Nephron (organoid): ENCODE measurements around the gene NAGK.

ENCODE experiments used
- H3K27ac Mint-ChIP-seq, 3 experiments: 2 replicates each; pipeline ENCODE4 v1.8.0; 2020; ENCODE audit warnings: mixed read lengths in 3 of 3, mild to moderate bottlenecking in 2 of 3, moderate library complexity in 1 of 3
- H3K27me3 Mint-ChIP-seq: 2 replicates; pipeline ENCODE4 v1.8.0; 2021; ENCODE audit warnings: low read depth, mild to moderate bottlenecking, moderate library complexity, mixed read lengths
- H3K36me3 Mint-ChIP-seq: 2 replicates; pipeline ENCODE4 v1.8.0; 2020; ENCODE audit warnings: low read depth, mixed read lengths
- H3K4me1 Mint-ChIP-seq: 2 replicates; pipeline ENCODE4 v1.8.0; 2020; ENCODE audit warnings: mixed read lengths
- H3K4me3 Mint-ChIP-seq, 3 experiments: 2 replicates each; pipeline ENCODE4 v1.8.0; 2020; ENCODE audit warnings: mild to moderate bottlenecking in 3 of 3, mixed read lengths in 3 of 3, moderate library complexity in 2 of 3
- H3K9me3 Mint-ChIP-seq: 2 replicates; pipeline ENCODE4 v1.8.0; 2020; ENCODE audit warnings: mixed read lengths
- TF ChIP-seq, protein P1 (sequence below), 3 experiments: fragments of 200-600 bp; sonication (generic); IDR thresholded peaks; one replicate each; pipeline ENCODE4 v1.5.0; 2021; ENCODE audit warnings: antibody characterized with exemption in 3 of 3; ENCODE audit not compliant: unreplicated experiment in 3 of 3

The NAGK gene

DNA sequence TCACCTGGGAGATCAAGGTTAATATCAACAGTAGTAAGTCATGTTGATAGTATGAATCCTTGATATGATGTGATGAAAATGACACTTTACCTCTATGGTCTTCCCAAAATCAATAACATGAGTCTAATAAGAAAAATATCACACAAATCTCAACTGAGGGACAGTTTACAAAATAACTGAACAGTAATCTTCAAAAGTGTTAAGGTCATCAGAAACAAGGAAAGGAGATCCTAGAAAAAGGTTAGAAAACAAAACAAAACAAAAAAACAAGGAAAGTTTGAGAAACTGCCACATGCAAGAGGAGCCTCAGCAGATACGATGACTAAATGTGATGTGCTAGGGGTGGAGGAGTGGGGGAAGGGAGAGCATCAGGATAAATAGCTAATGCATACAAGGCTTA, 45.4 kb downstream of the NAGK start:
- Mint-ChIP-seq H3K9me3 (no peaks in the 10 kb centered on the region), H3K27ac (no peak overlapping the region), H3K4me1 (no peaks in the 10 kb centered on the region), H3K36me3 (peaks cover 58% of the 10 kb centered on the region), H3K27me3 (no peaks in the 10 kb centered on the region), H3K4me3 (no peak overlapping the region)
- TF ChIP-seq, protein P1, sequence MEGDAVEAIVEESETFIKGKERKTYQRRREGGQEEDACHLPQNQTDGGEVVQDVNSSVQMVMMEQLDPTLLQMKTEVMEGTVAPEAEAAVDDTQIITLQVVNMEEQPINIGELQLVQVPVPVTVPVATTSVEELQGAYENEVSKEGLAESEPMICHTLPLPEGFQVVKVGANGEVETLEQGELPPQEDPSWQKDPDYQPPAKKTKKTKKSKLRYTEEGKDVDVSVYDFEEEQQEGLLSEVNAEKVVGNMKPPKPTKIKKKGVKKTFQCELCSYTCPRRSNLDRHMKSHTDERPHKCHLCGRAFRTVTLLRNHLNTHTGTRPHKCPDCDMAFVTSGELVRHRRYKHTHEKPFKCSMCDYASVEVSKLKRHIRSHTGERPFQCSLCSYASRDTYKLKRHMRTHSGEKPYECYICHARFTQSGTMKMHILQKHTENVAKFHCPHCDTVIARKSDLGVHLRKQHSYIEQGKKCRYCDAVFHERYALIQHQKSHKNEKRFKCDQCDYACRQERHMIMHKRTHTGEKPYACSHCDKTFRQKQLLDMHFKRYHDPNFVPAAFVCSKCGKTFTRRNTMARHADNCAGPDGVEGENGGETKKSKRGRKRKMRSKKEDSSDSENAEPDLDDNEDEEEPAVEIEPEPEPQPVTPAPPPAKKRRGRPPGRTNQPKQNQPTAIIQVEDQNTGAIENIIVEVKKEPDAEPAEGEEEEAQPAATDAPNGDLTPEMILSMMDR (IDR thresholded peaks at IDR 0.05; ENCODE audit: unreplicated experiment in 3 of 3): no peak

DNA sequence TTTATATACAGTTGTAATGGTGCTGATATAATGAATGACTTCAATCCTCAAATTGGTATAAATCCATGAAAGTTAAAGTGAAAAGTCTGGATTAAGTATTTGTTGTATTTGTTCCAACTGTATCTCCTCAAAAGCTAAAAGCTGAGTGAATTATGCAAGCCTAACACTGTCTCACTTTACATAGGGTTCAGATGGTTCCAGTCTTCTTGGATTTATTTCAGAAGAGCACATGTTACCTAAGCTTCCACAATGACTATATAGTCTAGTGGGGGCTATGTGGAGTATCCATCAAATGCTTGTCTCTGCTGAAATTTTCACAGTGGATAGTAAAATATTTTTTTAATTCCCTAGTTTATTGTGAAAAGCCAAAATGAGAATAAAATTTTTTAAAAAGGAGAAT, 48.6 kb downstream of the NAGK start:
- Mint-ChIP-seq H3K9me3 (no peaks in the 10 kb centered on the region), H3K4me3 (no peak overlapping the region), H3K27me3 (no peaks in the 10 kb centered on the region), H3K27ac (no peak overlapping the region), H3K4me1 (no peaks in the 10 kb centered on the region), H3K36me3 (peaks cover 65% of the 10 kb centered on the region)
- TF ChIP-seq, protein P1 (IDR thresholded peaks at IDR 0.05; ENCODE audit: unreplicated experiment in 3 of 3): no peak

- H3K27me3 Mint-ChIP-seq: no peaks in the 10 kb centered on the region
- no peak overlapping the region for H3K27ac Mint-ChIP-seq
- peaks cover 58% of the 10 kb centered on the region for H3K36me3 Mint-ChIP-seq
- no peaks in the 10 kb centered on the region for H3K4me1 Mint-ChIP-seq
- H3K4me3 Mint-ChIP-seq: no peak overlapping the region
- TF ChIP-seq, protein P1 (IDR thresholded peaks at IDR 0.05; ENCODE audit: unreplicated experiment in 3 of 3): no peak
- no peaks in the 10 kb centered on the region for H3K9me3 Mint-ChIP-seq
These were observed 51.7 kb downstream of the NAGK start for GRCh38 chr2:71120195-71120594.

GRCh38 chr2:71121479-71121878, 53.0 kb downstream of the NAGK start:
- TF ChIP-seq, protein P1 (IDR thresholded peaks at IDR 0.05; ENCODE audit: unreplicated experiment in 3 of 3): no peak
- Mint-ChIP-seq H3K9me3 (no peaks in the 10 kb centered on the region), H3K36me3 (peaks cover 51% of the 10 kb centered on the region), H3K27ac (no peak overlapping the region), H3K4me3 (no peak overlapping the region), H3K4me1 (no peaks in the 10 kb centered on the region), H3K27me3 (no peaks in the 10 kb centered on the region)

DNA sequence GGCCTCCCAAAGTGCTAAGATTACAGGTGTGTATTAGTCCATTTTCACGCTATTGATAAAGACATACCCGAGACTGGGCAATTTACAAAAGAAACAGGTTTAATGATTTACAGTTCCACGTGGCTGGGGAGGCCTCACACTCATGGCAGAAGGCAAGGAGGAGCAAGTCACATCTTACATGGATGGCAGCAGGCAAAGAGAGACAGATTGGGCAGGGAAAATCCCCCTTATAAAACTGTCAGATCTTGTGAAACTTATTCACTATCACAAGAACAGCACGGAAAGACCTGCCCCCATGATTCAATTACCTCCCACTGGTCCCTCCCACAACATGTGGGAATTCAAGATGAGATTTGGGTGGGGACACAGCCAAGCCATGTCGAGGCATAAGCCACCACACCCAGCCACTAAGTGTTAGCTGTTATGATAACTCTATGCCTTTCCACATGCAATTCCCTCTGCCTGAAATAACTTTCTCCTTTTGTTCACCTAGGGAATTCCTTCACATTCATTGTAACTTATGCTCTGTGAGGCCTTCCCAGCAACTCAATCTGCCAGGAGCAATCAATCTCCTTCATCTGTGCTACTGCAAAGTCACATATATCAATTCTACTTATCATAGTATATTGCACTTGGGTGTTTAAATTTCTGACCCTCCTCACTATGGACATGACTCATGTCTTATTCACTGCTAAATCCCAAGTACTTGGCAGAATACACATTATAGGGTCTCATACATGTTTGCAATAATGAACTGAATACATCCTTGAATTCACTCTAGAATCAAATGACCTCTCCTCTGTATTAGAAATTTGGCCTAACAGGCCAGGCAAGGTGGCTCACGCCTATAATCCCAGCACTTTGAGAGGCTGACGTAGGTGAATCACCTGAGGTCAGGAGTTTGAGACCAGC, 54.2 kb downstream of the NAGK start:
- Mint-ChIP-seq H3K9me3 (no peaks in the 10 kb centered on the region), H3K27me3 (no peaks in the 10 kb centered on the region), H3K36me3 (peaks cover 46% of the 10 kb centered on the region), H3K4me1 (peaks cover 6% of the 10 kb centered on the region), H3K27ac (no peak overlapping the region), H3K4me3 (no peak overlapping the region)
- TF ChIP-seq, protein P1 (IDR thresholded peaks at IDR 0.05; ENCODE audit: unreplicated experiment in 3 of 3): no peak
